Stimulated activated naive B cell treated with anti-CD40 and anti-IgM and Interleukin-4, amounts not matched to agents 10 μg/mL and 1 μg/mL and 100 μg/mL, for 72 hours (primary cell): ENCODE results near the gene ERMARD.

Experiments
- ATAC-seq, 2 donors: fragments of 150-1000 bp; cut with Tn5 transposase; replicated peaks; 2 replicates each; pipeline ENCODE4 v1.10.0; 2021; ENCODE audit warnings: moderate library complexity in 1 of 2
- DNase-seq: peaks from one replicate; pipeline ENCODE4 v3.0.0; 2021
- H3K27ac Mint-ChIP-seq: one replicate; pipeline ENCODE4 v1.8.0; 2022; ENCODE audit warnings: mild to moderate bottlenecking, mixed read lengths
- H3K27me3 Mint-ChIP-seq, 2 donors: one replicate each; pipeline ENCODE4 v1.8.0; 2022; ENCODE audit warnings: mixed read lengths in 2 of 2
- H3K36me3 Mint-ChIP-seq, 2 donors: one replicate each; pipeline ENCODE4 v1.8.0; 2022; ENCODE audit warnings: mixed read lengths in 2 of 2, mild to moderate bottlenecking in 1 of 2
- H3K4me1 Mint-ChIP-seq, 2 donors: one replicate each; pipeline ENCODE4 v1.8.0; 2022; ENCODE audit warnings: mixed read lengths in 2 of 2, mild to moderate bottlenecking in 1 of 2
- H3K4me3 Mint-ChIP-seq, 2 donors: one replicate each; pipeline ENCODE4 v1.8.0; 2022; ENCODE audit warnings: mild to moderate bottlenecking in 2 of 2, mixed read lengths in 2 of 2, moderate library complexity in 1 of 2
- H3K9me3 Mint-ChIP-seq, 2 donors: one replicate each; pipeline ENCODE4 v1.8.0; 2022; ENCODE audit warnings: mixed read lengths in 2 of 2, mild to moderate bottlenecking in 1 of 2

Gene ERMARD

DNA sequence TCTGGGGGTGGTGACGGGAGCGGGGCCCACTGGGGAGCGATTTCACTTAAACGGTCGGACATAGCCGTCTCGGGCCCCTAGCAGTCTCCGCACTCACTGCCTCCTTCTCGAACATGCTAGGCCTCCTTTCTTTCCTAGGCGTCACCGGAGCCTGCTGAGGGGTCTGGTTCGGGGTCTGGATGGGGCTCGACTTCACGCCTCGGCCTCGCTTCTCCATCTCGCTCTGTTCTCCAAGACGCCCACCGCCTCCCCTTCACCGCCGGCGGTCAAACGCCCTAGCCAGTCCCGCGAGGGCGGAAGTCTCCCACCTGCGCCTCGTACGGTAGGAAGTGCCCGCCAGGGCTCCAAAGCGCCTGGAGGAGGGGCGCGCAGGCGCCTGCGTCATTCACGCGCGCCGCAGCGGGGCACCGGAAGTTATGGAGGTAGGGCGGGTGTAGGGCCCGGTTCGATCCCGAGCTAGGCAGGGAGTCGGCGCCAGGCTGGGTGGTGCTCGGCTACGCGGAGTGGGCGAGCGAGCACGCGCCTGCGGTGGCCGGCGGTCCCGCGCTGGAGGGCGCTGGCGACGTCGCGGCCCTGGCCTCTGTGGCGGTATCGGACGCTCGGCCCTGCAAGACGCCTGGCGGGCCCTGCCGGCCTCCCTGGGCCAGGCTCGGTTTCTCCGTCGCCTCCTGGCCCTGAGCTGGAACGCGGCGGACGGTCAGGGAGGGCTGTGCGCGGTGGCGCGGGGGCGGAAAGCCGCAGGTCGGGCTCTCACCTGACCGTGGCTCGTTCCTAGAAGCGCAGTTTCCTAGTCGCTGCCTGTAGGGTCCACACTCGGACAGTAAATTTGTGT, at the start of gene ERMARD, which contains the start of gene DYNLT2:
Gene ERMARD, plus strand, starts transcription at position 381 of the 832 bp plus-strand sequence. Its CDS starts 36 bp downstream, at position 417.
Gene DYNLT2, minus strand, starts transcription at position 331 of the 832 bp plus-strand sequence. Its CDS starts 114 bp downstream, at position 217.
- Mint-ChIP-seq H3K4me3 (peak within 1 kb of the TSS; percentile 95 to 100), H3K4me1 (peaks cover 15 to 35% of the 10 kb centered on the region in 2 donors), H3K9me3 (peaks cover 0 to 4% of the 10 kb centered on the region in 2 donors), H3K27ac (peak within 1 kb of the TSS; percentile 99), H3K27me3 (no peaks in the 10 kb centered on the region), H3K36me3 (peaks cover 10 to 30% of the 10 kb centered on the region in 2 donors)
- DNase-seq: peak; percentile 94
- ATAC-seq: peak; percentile 95 to 97

DNA sequence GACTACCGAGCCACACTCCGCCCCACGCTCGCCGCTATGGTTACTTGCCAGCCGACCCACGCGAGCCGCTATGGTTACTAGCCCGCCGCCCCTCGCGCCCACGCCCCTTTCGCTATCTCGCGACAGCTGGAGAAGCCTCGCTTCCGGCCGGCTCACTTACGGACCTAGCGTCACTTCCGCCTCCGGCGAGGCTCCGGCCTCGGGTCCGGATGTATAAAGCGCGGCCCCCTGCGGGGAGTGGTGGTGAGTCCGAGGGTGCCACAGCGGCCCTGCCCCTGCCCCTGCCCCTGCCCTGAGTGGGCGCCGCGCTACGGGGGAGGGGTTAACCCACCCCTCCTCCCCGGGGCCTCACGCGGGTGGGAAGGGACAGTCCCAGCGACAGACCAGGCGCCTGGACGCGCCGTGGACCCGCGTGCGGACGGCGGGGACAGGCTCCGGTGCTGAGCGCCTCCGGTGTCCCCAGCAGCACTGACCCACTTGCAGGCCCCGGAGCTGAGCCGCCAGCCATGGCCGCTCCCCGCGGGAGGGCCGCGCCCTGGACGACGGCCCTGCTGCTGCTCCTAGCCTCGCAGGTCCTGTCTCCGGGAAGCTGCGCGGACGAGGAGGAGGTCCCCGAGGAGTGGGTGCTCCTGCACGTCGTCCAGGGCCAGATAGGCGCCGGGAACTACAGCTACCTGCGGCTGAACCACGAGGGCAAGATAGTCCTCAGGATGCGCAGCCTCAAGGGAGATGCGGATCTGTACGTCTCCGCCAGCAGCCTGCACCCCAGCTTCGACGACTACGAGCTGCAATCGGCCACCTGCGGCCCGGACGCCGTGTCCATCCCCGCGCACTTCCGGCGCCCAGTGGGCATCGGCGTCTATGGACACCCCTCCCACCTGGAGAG, 49.2 kb upstream of the ERMARD start, which contains the start of the genes C6orf120 and WDR27:
Gene C6orf120, plus strand, starts transcription at position 173 of the 886 bp plus-strand sequence. Its CDS starts 334 bp downstream, at position 507.
Gene WDR27, minus strand, starts transcription at position 76 of the 886 bp plus-strand sequence. CDS start 13,024 bp downstream, outside the sequence.
- H3K9me3 Mint-ChIP-seq: no peaks in the 10 kb centered on the region
- peak within 1 kb of the TSS; percentile 94 to 95 for H3K4me3 Mint-ChIP-seq
- DNase-seq: peak; percentile 98
- H3K27ac Mint-ChIP-seq: peak within 1 kb of the TSS; percentile 97
- H3K27me3 Mint-ChIP-seq: no peaks in the 10 kb centered on the region
- peak; percentile 94 to 95 for ATAC-seq
- peaks cover 21 to 36% of the 10 kb centered on the region in 2 donors for H3K36me3 Mint-ChIP-seq
- H3K4me1 Mint-ChIP-seq: peaks cover 18 to 57% of the 10 kb centered on the region in 2 donors

DNA sequence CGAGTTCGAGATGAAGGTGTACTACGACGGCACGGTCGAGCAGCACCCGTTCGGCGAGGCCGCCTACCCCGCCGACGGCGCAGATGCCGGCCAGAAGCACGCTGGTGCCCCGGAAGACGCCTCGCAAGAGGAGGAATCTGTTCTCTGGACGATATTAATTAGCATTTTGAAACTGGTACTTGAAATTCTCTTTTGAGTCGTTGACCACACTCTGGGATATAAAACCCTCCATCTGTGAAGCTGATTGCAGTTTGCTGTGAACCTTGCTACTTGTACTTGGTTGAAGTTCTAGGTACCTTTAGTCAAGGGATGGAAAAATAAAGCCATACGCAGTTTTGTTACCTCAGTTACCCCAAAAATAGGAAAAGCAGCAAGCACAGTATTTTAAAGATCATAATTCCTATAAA, 48.6 kb upstream of the ERMARD start:
- Mint-ChIP-seq H3K27ac (peak overlapping the region; percentile 92), H3K27me3 (no peaks in the 10 kb centered on the region), H3K4me3 (peak overlapping the region; percentile 94 to 95), H3K4me1 (peaks cover 18 to 63% of the 10 kb centered on the region in 2 donors), H3K36me3 (peaks cover 17 to 32% of the 10 kb centered on the region in 2 donors), H3K9me3 (no peaks in the 10 kb centered on the region)
- DNase-seq (no peak), ATAC-seq (peak; percentile 9 to 10)

DNA sequence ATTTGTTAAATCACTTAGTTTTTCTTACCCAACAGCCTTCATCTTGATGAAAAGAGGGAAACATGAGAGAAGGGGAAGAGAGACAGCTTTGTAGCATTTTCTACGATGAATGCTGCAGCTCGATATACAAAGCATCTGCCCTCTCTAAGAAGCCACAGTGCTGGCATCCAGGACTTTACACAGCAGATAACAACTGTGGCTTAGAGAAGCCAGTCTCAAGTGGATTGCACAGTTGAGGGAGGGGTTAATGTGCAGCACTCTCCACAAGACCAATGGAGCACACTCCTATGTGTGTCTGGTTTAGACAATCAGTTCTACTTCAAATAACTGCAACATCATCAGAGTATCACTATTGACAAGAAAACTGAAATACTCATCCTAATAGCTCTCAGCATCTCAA, 43.6 kb upstream of the ERMARD start:
- ATAC-seq (no peak), DNase-seq (no peak)
- Mint-ChIP-seq H3K4me3 (no peak overlapping the region), H3K27me3 (no peaks in the 10 kb centered on the region), H3K27ac (no peak overlapping the region), H3K4me1 (peaks cover 12 to 57% of the 10 kb centered on the region in 2 donors), H3K9me3 (no peaks in the 10 kb centered on the region), H3K36me3 (peaks cover 11 to 22% of the 10 kb centered on the region in 2 donors)

DNA sequence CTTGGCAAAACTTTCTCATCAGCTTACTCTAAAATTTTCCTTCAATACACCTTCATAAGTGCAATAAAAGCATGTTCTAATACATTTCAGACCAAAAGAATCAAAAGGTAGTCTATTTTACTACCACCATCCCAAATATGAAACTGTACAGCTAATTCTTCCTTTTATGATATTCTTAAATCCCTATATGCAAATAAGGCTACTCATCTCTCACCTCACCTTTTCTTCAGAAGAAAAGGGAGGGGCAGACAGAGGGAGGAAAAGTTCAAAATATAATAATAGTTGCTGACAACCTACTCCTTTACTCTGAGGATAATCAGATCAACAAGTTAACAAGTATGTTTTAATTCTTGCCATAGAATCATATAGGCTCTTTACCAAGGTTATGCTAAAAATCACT, 42.1 kb upstream of the ERMARD start:
- H3K9me3 Mint-ChIP-seq: no peaks in the 10 kb centered on the region
- H3K36me3 Mint-ChIP-seq: peaks cover 11 to 20% of the 10 kb centered on the region in 2 donors
- ATAC-seq: peak; percentile 82 to 86
- H3K27me3 Mint-ChIP-seq: no peaks in the 10 kb centered on the region
- H3K4me3 Mint-ChIP-seq: peak overlapping the region in 1 of 2 donors; percentile 41
- DNase-seq: no peak
- peaks cover 12 to 43% of the 10 kb centered on the region in 2 donors for H3K4me1 Mint-ChIP-seq
- no peak overlapping the region for H3K27ac Mint-ChIP-seq

DNA sequence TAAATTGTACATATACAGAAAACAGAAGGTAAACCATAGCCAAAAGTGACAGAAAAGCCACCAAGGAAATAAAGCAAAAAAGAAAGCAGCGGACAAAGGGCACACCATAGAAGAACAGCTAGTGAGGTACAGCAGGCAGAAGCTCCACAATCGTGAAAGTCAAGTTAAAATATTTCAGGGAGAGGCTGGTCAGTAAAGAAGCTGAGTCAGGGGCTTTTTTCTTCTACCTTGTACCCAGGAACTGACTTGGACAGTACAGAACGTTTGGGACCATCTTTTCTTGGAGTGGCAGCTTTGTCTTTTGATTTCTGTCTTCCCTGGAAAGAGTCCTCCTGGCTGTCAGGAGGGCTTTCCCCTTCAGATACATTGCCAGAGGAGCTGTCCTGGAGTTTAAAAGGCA, 41.4 kb upstream of the ERMARD start:
- H3K4me1 Mint-ChIP-seq: peaks cover 9 to 38% of the 10 kb centered on the region in 2 donors
- no peaks in the 10 kb centered on the region for H3K27me3 Mint-ChIP-seq
- H3K4me3 Mint-ChIP-seq: no peak overlapping the region
- H3K36me3 Mint-ChIP-seq: peaks cover 11 to 24% of the 10 kb centered on the region in 2 donors
- no peak for ATAC-seq
- no peak for DNase-seq
- H3K27ac Mint-ChIP-seq: peak overlapping the region; percentile 66
- no peaks in the 10 kb centered on the region for H3K9me3 Mint-ChIP-seq

DNA sequence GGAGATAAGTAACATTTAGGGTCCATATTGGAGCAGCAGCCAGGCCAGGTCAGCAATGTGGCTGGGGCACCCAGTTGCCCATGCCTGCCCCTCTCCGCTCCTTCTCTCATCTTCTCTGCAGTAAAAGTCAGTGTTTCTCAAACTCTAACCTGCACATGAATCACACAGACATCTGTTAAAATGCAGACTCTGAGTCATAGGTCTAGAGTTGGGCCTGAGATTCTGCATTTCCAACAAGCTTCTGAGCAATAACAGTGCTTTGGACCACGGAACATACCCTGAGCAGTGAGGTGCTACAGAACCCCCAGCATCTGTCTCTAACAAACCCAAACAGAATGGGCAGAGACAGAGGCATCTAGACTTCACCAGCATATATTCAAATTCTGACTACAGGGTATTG, 37.2 kb upstream of the ERMARD start:
- no peaks in the 10 kb centered on the region for H3K27me3 Mint-ChIP-seq
- H3K27ac Mint-ChIP-seq: no peak overlapping the region
- H3K9me3 Mint-ChIP-seq: no peaks in the 10 kb centered on the region
- H3K4me3 Mint-ChIP-seq: no peak overlapping the region
- H3K36me3 Mint-ChIP-seq: peaks cover 19 to 27% of the 10 kb centered on the region in 2 donors
- ATAC-seq: no peak
- no peak for DNase-seq
- peaks cover 5 to 9% of the 10 kb centered on the region in 2 donors for H3K4me1 Mint-ChIP-seq

DNA sequence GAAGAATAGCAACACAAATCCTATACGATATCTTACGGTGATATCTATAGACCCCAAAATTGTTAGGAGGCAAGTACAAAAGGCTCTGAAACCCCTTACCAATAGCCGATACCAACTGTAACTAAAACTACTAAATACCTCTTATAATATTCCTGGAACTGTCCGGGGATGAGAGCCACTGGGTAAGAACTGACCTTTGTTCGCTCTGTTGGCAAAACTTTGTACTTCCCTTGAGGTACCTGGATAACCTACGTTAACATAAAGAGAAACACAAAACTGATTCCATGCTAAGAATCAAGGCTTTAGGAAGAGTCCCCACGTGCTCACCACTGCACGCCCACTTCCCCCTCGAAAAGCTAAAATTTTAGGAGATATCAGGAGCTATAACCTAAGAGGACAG, 36.8 kb upstream of the ERMARD start:
- no peak for ATAC-seq
- no peak overlapping the region for H3K27ac Mint-ChIP-seq
- no peaks in the 10 kb centered on the region for H3K27me3 Mint-ChIP-seq
- peaks cover 3 to 5% of the 10 kb centered on the region in 2 donors for H3K4me1 Mint-ChIP-seq
- H3K4me3 Mint-ChIP-seq: no peak overlapping the region
- peaks cover 19 to 27% of the 10 kb centered on the region in 2 donors for H3K36me3 Mint-ChIP-seq
- no peak for DNase-seq
- H3K9me3 Mint-ChIP-seq: no peaks in the 10 kb centered on the region

DNA sequence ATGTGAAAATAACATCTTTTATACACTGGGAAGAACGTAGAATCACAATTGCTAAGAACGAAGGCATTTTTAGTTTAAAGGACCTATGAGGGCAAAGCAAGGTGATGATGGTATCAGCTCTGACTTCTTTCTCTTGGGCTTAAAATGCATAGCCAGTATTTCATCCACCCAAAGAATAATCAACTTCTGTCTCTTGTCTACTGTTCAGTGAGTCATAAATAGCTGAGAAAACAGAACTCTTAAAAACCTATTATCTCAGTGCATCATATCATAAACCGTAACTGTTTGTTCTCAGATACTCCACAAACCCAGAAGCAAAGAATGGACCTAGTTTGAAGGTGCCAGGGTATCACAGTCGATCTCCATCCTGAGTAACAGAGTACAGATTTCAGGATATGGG, 32.3 kb upstream of the ERMARD start:
- Mint-ChIP-seq H3K27ac (no peak overlapping the region), H3K36me3 (peaks cover 13 to 25% of the 10 kb centered on the region in 2 donors), H3K27me3 (no peaks in the 10 kb centered on the region), H3K4me1 (peaks cover 10 to 13% of the 10 kb centered on the region in 2 donors), H3K9me3 (no peaks in the 10 kb centered on the region), H3K4me3 (no peak overlapping the region)
- DNase-seq (no peak), ATAC-seq (no peak)

DNA sequence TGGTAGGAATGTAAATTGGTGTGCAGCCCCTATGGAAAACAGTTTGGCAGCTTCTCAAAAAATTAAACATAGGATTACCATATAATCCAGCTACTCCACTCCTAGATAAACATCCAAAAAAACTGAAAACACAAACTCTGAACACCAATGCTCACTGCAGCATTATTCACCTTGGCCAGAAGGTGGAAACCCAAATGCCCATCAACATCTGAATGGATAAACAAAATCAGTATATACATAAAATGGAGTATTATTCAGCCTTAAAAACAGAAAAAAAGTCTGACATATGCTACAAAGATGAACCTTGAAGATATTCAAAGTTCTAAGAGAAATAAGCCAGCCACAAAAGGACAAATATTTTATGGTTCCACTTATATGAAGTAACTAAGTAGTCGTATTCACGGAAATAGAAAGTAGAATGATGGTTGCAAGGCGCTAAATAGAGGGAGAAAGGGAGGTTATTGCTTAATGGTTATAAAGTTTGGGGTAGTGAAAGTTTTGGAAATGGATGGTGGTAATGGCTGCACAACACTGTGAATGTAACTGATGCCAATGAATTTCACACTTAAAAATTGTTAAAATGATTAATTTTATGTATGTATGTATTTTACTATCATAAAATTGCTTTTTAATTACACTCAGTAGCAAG, 31.1 kb upstream of the ERMARD start:
- H3K4me1 Mint-ChIP-seq: peaks cover 10 to 13% of the 10 kb centered on the region in 2 donors
- H3K27ac Mint-ChIP-seq: no peak overlapping the region
- no peaks in the 10 kb centered on the region for H3K27me3 Mint-ChIP-seq
- no peaks in the 10 kb centered on the region for H3K9me3 Mint-ChIP-seq
- ATAC-seq: no peak
- DNase-seq: no peak
- H3K36me3 Mint-ChIP-seq: peaks cover 10 to 14% of the 10 kb centered on the region in 2 donors
- H3K4me3 Mint-ChIP-seq: no peak overlapping the region

DNA sequence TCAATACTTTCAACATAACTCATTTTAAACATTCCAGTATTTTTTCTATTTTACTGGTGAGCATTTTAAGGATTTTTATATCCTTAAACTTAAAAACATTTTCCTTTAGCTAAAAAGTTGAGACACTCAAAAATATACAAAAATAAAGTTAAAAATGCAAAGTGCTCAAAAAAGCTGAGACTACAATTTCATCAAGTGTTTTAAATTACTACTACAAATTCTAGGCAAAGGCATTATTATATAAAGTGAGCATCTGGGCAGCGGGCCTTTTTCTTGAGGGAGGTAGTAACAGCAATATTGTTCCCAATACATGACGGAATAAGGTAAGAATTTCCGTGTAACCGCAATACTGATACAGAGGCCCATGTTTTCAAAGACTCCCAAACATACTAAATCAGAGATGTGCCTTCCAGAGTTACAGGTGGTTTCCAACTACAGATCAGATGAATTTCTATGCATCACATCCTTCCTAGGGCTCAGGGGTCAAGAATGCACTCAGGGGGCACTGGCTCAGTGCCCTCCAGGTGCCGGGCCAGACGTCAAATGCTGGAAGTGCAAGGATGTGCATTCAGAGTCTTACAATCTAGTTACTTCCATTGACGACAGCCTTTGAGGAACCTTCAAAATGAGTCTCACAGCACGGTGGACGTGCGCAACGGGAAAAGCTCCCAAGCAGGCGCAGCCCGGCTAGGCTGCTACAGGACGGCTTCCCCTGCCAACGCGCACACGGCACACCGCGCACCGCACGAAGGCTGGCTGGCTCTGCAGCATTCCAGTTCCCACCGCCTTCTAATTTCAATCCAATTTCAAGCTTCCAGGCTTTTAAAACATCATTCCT, 28.8 kb upstream of the ERMARD start:
- DNase-seq (peak; percentile 8), ATAC-seq (peak; percentile 17 to 26)

DNA sequence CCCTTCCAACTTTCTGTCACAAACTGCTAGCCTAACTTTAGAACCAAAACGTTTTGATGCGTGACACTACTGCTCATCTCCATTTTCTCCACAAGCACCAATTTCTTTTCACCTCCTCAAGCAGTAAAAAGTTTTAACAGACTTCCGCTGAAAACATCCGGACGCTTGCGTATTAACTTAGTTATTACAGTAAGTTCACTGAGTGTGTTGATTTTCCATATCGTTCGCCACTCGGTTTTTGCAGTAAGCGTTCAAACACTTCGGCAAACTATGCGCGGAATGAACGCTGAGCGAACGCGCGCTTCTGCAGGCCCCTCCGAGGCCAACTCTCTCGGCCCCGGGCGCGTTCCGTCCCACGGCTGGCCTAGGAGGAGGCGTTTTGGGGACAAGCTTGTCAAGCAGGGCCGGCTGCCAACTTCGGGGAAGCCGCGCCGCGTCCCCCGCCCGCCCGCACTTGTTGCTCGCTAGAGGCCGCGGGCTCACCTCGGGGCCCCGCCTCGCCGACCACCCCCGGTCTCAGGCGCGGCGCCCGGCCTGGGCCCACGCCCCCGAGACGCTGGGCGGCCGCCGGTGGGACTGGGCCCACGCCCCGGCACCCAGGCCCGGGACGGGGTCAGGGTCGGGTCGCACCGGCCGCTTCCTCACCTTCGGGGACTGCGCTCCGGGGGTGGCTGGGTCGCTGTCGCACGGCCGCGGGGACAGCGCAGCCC, 28.1 kb upstream of the ERMARD start:
- H3K27ac Mint-ChIP-seq: peak overlapping the region; percentile 87
- peaks cover 10 to 16% of the 10 kb centered on the region in 2 donors for H3K4me1 Mint-ChIP-seq
- H3K9me3 Mint-ChIP-seq: no peaks in the 10 kb centered on the region
- DNase-seq (peak; percentile 62), ATAC-seq (peak; percentile 44 to 51)
- H3K36me3 Mint-ChIP-seq: peaks cover 0 to 9% of the 10 kb centered on the region in 2 donors
- H3K4me3 Mint-ChIP-seq: peak overlapping the region; percentile 91 to 92
- H3K27me3 Mint-ChIP-seq: no peaks in the 10 kb centered on the region

More for the DNA sequence above, 28.8 kb upstream of the ERMARD start:
- peak overlapping the region; percentile 91 to 92 for H3K4me3 Mint-ChIP-seq
- peak overlapping the region; percentile 87 for H3K27ac Mint-ChIP-seq
- no peaks in the 10 kb centered on the region for H3K9me3 Mint-ChIP-seq
- H3K4me1 Mint-ChIP-seq: peaks cover 10 to 14% of the 10 kb centered on the region in 2 donors
- H3K27me3 Mint-ChIP-seq: no peaks in the 10 kb centered on the region
- H3K36me3 Mint-ChIP-seq: peaks cover 0 to 9% of the 10 kb centered on the region in 2 donors
